Left forelimb (tissue), 1 donor: ENCODE measurements around the gene RALGDS.
"Not testable (repeated sequence)": the region's sequence is repeated elsewhere in the genome, so short reads cannot be mapped to it uniquely, and the experiment has no call there.

ENCODE experiments used
- DNase-seq: peaks from one replicate; pipeline ENCODE4 v3.0.0-alpha.2; 2018; ENCODE audit warnings: low spot score

The RALGDS gene

GRCh38 chr9:133121198-133121914 lies at the start of gene RALGDS:
Gene RALGDS (minus strand): TSS chr9:133121240. CDS start chr9:133121154, 86 bp downstream.
- DNase-seq: peak; percentile 94

- no peak for DNase-seq
Observed at GRCh38 chr9:133170716-133171115, 49.7 kb upstream of the RALGDS start.

- DNase-seq: not testable (repeated sequence)
Observed at GRCh38 chr9:133169687-133170086, 48.6 kb upstream of the RALGDS start.

DNA sequence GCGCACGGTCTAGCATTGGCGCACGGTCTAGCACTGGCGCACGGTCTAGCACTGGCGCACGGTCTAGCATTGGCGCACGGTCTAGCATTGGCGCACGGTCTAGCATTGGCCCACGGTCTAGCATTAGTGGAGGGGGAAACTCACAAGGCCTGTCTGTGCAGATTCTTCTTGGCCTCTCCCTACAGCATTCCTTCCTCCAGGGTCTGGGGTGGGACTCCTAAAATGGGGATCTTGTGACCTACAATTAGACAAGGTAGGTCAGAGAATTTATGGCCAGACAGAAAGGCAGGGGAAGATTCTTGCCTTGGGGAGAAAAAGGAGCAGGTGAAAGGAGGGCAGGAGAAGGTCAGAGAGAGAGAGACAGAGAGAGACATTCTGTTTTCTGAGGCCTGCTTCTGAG lies 48.1 kb upstream of the RALGDS start:
- DNase-seq: no peak

- DNase-seq: no peak
Observed at GRCh38 chr9:133168432-133168831, 47.4 kb upstream of the RALGDS start.

DNA sequence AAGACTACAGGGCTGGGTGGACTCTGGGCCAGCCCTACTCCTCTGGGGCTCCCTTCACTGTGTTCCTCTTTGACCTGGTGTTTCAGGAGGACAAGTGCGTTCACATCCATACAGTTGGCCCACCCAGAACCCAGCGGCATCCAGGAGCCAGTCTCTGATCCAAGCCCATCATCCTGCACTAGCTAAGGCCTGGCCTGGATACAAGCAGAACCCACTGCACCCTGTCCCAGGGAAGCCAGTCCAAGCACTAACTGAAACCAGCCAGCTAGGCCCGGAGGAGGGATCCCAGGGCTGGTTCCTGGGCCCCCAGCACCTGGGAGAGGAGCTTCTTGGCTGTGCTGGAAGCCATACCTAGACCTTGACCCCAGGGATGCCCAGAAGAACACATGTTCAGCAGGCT lies 46.7 kb upstream of the RALGDS start:
- no peak for DNase-seq

GRCh38 chr9:133167096-133167730 lies 46.2 kb upstream of the RALGDS start:
- DNase-seq: no peak

DNA sequence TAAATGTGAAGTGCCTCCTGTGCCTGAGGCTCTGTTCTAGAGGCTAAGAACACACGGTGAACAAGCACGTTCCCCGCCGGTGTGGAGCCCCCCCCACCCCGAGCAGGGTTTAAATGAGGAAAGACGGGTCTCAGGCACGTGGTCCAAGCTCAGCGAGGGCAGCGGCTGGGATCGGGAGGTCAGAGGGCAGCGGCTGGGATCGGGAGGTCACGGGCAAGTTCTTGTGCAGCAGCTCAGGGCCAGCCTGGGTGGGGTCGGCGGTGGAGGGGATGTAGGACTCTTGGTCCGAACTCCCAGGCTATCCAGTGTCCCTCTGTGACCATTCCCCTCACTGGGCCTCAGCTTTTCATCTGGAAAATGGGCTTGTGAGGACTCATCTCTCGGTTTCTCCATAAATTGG lies 45.4 kb upstream of the RALGDS start:
- no peak for DNase-seq

DNA sequence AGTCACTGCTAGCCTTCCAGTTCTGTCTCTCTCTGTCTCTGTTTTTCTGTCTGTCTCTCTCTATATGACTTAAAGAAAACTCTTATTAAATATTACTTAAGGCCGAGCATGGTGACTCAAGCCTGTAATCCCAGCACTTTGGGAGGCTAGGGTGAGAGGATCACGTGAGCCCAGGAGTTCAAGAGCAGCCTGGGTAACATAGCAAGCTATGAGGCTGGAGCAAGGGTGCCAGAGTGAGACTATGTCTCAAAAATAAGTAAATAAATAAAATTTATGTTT lies 44.4 kb upstream of the RALGDS start:
- no peak for DNase-seq

- no peak for DNase-seq
Observed at GRCh38 chr9:133164191-133164590, 43.2 kb upstream of the RALGDS start.

- no peak for DNase-seq
Observed at GRCh38 chr9:133163504-133164172, 42.6 kb upstream of the RALGDS start, which contains the start of gene GBGT1. Gene GBGT1 (minus strand): TSS chr9:133163914. CDS start chr9:133162412, 1,502 bp downstream.

- no peak for DNase-seq
Observed at GRCh38 chr9:133162861-133163503, 41.9 kb upstream of the RALGDS start.

DNA sequence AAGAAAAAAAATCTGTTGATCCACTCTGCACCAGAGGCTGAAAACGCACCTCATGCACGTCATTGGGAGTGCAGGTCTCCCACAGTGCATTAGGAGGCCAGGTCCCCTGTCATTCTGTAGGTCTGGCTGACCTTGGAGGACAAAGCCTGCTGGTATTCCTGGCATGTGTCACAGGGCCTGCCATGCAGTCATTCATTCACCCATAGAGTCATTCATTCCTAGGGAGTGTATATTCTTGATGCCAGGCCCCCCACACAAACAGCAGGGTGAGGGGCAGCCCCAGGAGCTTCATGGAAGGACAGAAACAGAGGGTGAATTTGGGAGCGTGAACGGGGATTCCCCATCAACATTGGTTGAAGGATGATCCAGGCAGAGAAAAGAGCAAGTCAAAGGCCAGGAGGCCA lies 40.5 kb upstream of the RALGDS start:
- DNase-seq: no peak

- no peak for DNase-seq
Observed at GRCh38 chr9:133160742-133161546, 39.9 kb upstream of the RALGDS start.

- DNase-seq: no peak
Observed at GRCh38 chr9:133158695-133159094, 37.7 kb upstream of the RALGDS start.

DNA sequence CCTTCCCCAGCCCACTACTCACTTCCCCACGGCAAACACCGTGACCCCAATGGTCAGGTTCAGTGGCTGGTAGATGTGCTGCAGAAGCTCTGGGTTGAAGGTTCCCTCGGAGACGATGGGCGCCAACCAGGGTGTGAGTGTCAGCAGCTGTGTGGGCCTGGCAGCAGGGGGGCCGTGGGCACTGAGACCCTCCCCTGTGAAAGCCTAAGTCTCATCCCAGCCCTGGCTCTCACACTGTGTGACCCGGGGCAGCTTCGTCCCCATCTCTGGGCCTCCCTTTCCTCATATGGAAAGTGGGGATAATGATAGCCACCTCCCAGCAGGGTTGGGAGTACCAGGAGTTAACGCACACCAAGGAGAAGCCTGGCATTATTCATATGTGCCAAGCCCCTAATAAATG lies 34.1 kb upstream of the RALGDS start:
- DNase-seq: no peak

DNA sequence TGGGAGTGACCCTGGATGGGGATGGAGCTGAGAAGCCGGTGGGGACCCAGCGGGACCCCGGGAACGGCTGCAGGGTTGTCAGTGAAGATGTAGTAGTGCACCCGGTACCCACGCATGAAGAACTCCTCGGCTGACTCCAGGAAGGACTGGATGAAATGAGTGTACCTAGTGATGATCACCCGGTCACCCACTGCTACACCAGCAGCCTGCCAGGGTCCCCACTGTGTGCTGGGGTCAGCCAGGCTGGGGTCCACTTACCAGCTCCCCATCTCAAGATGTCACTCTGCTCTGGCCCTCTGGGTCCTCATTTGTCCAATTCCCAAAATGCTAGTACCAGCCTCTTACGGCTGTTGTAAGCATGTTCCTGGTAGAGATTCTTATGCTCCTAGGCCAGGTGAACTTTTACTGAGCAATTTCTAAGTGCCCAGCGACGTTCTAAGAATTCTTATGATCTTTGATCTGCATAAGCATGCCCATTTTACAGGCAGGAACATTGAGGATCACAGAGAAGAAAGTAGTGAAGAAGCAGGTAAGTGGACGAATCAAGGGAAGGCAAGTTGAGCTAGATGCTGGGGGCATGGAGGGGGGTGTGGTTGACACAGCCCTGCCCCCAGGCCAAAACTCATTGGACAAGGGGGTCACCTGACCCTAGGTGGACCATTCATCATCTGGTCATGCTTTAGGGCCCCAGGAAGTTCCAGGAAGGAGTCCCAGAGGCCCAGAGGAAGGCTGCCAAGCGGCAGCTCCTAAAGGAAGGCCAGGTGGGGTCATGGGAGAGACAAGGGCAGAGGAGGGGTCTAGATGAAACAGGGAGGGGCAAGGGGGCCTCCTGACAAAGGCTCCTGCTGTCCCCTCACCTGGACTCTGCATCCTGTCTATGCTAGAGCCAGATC lies 33.3 kb upstream of the RALGDS start:
- DNase-seq: no peak

DNA sequence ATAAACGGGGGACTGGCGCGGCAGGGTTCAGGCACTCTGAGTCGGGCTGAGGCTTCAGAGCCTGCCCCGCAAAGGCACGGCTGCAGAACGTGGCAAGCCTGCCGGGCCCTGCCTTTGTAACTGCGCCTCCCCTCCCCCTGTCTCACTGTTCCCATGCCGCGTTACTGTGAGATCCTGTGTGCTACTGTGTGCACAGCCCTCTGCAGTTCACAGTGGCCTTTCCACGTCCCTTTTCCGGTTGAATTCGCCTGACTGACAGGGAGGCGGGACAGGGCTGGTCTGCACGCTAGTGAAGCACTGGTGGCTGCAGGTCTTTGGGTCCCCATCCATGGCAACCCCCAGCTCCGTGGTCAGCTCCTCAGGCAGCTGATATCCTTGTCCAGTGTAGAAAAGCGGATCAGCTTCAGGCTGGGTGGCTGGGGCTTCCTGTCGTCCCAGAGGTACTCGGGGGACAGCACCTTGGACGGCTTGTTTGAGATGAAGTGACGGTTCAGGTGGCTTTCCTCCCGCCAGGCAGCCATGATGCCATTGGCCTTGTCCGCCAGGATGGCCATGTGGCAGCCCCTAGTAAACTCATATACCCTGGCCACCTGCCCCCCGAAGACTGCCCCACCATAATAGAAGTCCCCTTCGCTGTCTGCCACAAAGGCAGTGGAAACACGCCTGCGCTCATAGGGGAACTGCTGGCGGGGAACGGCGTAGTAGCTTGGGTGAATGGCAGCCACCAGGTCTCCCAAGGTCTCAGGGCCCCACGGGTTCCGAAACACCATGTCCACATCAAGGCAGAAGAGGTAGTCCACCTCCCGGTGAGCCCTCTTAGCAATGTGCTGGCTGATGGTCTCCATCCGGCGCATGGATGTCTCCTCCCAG lies 32.4 kb upstream of the RALGDS start:
- DNase-seq: no peak

GRCh38 chr9:133151601-133152525 lies 30.8 kb upstream of the RALGDS start:
- DNase-seq: no peak
